Measurements from ENCODE around the gene TAS2R40.
"Not testable (repeated sequence)": the region's sequence is repeated elsewhere in the genome, so short reads cannot be mapped to it uniquely, and the experiment has no call there.

The TAS2R40 gene

GRCh38 chr7:143205560-143206293 lies 16.1 kb upstream of the TAS2R40 start:
- POLR2A ChIA-PET (ENCODE audit: low non-redundant PET): no interaction called here
- CTCF ChIA-PET: interaction anchor here (1.4 kb wide), 1 partner anchor 198 kb away, joined by 3 read pairs; no protein-coding TSS in a partner anchor
- TF ChIP-seq CTCF (conservative IDR thresholded peaks at IDR 0.05; ENCODE audit: low read depth): no peak
- DNase-seq (ENCODE audit: low spot score): no peak
- H3K27ac ChIP-seq: no peak overlapping the region

- H3K27ac ChIP-seq: no peak overlapping the region
- no peak for TF ChIP-seq CTCF (conservative IDR thresholded peaks at IDR 0.05; ENCODE audit: low read depth)
- no peak for DNase-seq (ENCODE audit: low spot score)
- CTCF ChIA-PET: no interaction called here
- POLR2A ChIA-PET (ENCODE audit: low non-redundant PET): no interaction called here
Observed at GRCh38 chr7:143210541-143210940, 11.3 kb upstream of the TAS2R40 start.

DNA sequence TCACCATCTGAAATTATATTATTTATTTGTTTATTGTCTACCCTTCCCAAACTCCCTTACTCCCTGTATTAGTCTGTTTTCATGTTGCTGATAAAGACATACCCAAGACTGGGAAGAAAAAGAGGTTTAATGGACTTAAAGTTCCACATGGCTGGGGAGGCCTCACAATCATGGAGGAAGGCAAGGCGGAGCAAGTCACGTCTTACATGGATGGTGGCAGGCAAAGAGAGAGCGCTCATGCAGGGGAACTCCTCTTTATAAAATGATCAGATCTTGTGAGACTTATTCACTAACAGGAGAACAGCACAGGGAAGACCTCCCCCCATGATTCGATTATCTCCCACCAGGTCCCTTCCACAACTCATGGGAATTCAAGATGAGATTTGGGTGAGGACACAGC lies 8.4 kb upstream of the TAS2R40 start:
- H3K27ac ChIP-seq; POLR2A ChIA-PET (ENCODE audit: low non-redundant PET): not testable (repeated sequence)
- CTCF ChIA-PET: interaction anchor here (2.0 kb wide), 1 partner anchor 210 kb away, joined by 21 read pairs; no protein-coding TSS in a partner anchor

DNA sequence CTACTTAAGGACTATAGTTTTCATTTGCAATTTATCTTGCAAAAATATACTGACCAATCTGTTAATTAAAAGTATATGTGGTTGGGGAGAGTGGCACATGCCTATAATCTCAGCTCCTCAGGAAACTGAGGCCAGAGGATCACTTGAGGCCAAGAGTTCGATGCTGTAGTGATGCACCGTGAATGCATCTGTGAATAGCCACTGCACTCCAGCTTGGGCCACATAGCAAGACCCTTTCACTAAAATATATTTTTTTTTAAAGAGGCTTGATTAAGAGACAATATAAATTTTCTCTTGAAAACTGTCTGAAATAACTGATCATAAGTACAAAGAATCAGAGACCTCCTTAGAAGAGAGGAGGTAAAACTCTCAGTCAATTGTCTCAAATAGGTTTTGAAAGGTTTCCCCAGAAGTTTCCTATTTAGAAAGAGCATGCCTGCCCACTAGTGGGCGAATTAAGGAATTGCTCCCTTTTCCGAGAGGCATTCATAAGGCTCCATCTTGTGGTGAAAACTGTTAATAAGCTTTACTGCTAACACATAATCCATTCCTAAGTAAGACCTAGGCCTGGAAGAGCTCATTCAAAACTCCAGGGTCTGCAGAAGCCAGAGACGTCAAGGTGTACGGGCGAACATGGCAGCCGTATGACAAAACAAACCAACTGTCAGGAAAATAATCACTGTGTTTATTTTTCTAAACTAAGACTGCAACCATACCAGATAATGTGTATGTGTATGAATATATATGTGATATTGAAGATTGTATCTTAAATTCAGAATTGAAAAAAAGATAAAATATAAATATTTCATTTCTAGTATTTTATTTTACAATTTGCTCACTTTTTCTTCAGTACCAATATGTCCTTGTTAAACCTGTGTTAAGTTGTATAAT lies 6.8 kb upstream of the TAS2R40 start:
- H3K27ac ChIP-seq: no peak overlapping the region
- DNase-seq (ENCODE audit: low spot score): peak; percentile 78
- ChIA-PET CTCF (interaction anchor here (0.5 to 2.0 kb wide), 18 partner anchors 11 to 856 kb away, joined by 3 to 21 read pairs (median 4); no protein-coding TSS in a partner anchor), POLR2A (ENCODE audit: low non-redundant PET) (no interaction called here)
- peak; percentile 100 for TF ChIP-seq CTCF (conservative IDR thresholded peaks at IDR 0.05; ENCODE audit: low read depth)

More for the DNA sequence above, 8.4 kb upstream of the TAS2R40 start:
- DNase-seq (ENCODE audit: low spot score): not testable (repeated sequence)

DNA sequence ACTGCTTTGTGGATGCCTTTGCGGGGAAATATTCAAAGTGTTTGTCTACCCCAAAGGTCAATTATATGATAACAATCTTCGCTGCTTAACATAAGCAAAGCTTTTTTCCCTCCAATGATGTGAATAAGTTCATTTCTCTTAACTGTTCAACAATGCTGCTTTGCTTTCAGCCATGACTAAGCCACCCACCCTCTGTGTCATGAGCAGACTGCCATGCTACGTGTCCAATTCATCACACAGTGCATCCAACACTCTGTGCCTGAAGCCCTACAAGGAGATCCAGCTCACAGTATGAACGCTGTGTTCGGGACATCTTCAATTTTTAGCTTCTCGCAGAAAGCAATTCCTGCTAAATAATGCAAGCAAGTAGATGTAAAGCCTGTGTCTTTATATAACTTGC lies 5.7 kb upstream of the TAS2R40 start:
- CTCF ChIA-PET: interaction anchor here (1.8 kb wide), 1 partner anchor 205 kb away, joined by 9 read pairs; no protein-coding TSS in a partner anchor
- H3K27ac ChIP-seq: no peak overlapping the region
- DNase-seq (ENCODE audit: low spot score): no peak
- no peak for TF ChIP-seq CTCF (conservative IDR thresholded peaks at IDR 0.05; ENCODE audit: low read depth)
- POLR2A ChIA-PET (ENCODE audit: low non-redundant PET): no interaction called here

- CTCF ChIA-PET: no interaction called here
- POLR2A ChIA-PET (ENCODE audit: low non-redundant PET): no interaction called here
- DNase-seq (ENCODE audit: low spot score): no peak
- no peak for TF ChIP-seq CTCF (conservative IDR thresholded peaks at IDR 0.05; ENCODE audit: low read depth)
- no peak overlapping the region for H3K27ac ChIP-seq
Observed at GRCh38 chr7:143216686-143217085, 5.2 kb upstream of the TAS2R40 start.

Data from RWPE1 (cell line).